AG09309 (cell line): ENCODE results near the gene CCDC57.

Experiments used
- DNase-seq: peaks from one replicate; pipeline ENCODE4 v3.0.0-alpha.2; 2010; ENCODE audit warnings: low read depth
- H3K4me3 ChIP-seq: 2 replicates; pipeline ENCODE4 v1.5.1; 2011; ENCODE audit warnings: mild to moderate bottlenecking, low read depth, low read length, moderate library complexity; ENCODE audit not compliant: control insufficient read depth
- CTCF ChIP-seq: IDR thresholded peaks from 2 replicates; pipeline ENCODE4 v1.5.1; 2011; ENCODE audit warnings: mild to moderate bottlenecking, low read depth, low read length, inconsistent platforms; ENCODE audit not compliant: insufficient read depth, control insufficient read depth; ENCODE audit errors: missing control alignments

Gene CCDC57

GRCh38 chr17:82238472-82239201 is 26.0 kb upstream of the CCDC57 start:
- TF ChIP-seq CTCF = no peak
- no peak overlapping the region; the same call in 1 of the 2 replicates for H3K4me3 ChIP-seq
- no peak for DNase-seq

GRCh38 chr17:82237746-82238471 is 25.3 kb upstream of the CCDC57 start:
- DNase-seq = no peak
- no peak for TF ChIP-seq CTCF
- no peak overlapping the region; the same call in 1 of the 2 replicates for H3K4me3 ChIP-seq

DNA sequence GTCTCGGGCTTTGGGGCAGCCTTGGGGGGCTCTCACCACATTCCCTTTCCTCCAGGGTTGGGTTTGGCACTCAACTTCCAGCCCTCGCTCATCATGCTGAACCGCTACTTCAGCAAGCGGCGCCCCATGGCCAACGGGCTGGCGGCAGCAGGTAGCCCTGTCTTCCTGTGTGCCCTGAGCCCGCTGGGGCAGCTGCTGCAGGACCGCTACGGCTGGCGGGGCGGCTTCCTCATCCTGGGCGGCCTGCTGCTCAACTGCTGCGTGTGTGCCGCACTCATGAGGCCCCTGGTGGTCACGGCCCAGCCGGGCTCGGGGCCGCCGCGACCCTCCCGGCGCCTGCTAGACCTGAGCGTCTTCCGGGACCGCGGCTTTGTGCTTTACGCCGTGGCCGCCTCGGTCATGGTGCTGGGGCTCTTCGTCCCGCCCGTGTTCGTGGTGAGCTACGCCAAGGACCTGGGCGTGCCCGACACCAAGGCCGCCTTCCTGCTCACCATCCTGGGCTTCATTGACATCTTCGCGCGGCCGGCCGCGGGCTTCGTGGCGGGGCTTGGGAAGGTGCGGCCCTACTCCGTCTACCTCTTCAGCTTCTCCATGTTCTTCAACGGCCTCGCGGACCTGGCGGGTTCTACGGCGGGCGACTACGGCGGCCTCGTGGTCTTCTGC is 24.6 kb upstream of the CCDC57 start:
- TF ChIP-seq CTCF = no peak
- DNase-seq = no peak

DNA sequence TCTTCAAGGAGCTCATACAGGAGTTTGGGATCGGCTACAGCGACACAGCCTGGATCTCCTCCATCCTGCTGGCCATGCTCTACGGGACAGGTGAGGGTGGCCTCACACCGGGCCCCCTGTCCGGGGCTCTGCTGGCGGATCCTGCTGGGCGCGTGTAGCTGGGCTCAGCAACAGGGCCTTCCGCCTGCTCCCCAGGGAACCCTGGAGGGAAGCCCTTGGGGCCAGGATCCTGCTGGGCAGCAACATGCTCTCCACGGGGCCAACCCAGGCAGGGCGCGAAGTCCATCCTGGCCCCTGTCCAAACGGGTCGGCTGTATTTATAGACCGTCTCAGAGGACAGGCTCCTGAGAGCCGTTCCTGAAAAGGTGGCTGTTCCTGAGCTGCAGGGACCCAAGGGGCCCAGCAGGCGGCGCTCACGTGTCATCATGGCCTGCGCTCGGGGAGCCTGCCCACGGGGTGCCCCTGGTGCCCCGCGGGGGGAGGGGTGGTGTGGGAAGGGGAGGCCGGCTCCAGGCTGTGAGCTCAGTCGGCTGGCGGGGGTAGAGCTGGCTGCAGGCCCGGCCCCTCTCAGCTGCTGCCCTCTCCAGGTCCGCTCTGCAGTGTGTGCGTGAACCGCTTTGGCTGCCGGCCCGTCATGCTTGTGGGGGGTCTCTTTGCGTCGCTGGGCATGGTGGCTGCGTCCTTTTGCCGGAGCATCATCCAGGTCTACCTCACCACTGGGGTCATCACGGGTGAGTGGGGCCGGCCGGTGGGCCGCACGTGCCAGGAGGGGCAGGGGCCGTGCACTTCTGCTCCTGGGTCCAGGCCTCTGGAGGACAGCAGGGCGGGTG is 23.7 kb upstream of the CCDC57 start:
- no peak for DNase-seq
- no peak overlapping the region for H3K4me3 ChIP-seq
- TF ChIP-seq CTCF = peak; percentile 70

More for the DNA sequence above, 24.6 kb upstream of the CCDC57 start:
- H3K4me3 ChIP-seq = no peak overlapping the region

DNA sequence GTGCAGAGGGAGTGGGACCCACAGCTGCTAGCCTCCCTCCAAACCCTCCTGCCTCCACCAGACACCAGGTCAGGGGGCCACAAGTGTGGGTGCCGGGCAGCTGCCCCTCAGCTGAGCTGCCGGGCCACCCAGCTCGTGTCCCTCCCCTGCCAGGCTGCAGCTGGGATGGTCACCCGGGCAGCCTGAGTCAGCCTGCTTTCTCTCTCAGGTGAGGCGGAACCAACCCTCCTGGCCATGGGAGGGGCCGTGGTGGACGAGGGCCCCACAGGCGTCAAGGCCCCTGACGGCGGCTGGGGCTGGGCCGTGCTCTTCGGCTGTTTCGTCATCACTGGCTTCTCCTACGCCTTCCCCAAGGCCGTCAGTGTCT is 23.1 kb upstream of the CCDC57 start:
- no peak for DNase-seq

More for the DNA sequence above, 23.1 kb upstream of the CCDC57 start:
- no peak overlapping the region for H3K4me3 ChIP-seq
- TF ChIP-seq CTCF = no peak
